Mesendoderm (in vitro differentiated cells): ENCODE measurements around the gene SSH2.

ENCODE experiments used
- DNase-seq: peaks from one replicate; pipeline ENCODE4 v3.0.0; 2013
- H2AK5ac ChIP-seq: 2 replicates; pipeline ENCODE4 v1.6.1; 2013; ENCODE audit warnings: low read length, inconsistent platforms
- H2BK120ac ChIP-seq: 2 replicates; pipeline ENCODE4 v1.6.1; 2013; ENCODE audit warnings: low read depth, mild to moderate bottlenecking, low read length, moderate library complexity, mixed read lengths
- H2BK15ac ChIP-seq: replicated peaks from 2 replicates; pipeline ENCODE4 v1.6.1; 2013; ENCODE audit warnings: low read depth, mild to moderate bottlenecking, moderate library complexity
- H2BK5ac ChIP-seq: 2 replicates; pipeline ENCODE4 v1.6.1; 2013; ENCODE audit warnings: low read length, inconsistent platforms
- H3K18ac ChIP-seq: 2 replicates; pipeline ENCODE4 v1.6.1; 2013; ENCODE audit warnings: mild to moderate bottlenecking, low read length, mixed read lengths
- H3K23ac ChIP-seq: one replicate; pipeline ENCODE4 v1.6.1; 2013; ENCODE audit warnings: low read length
- H3K27ac ChIP-seq: 2 replicates; pipeline ENCODE4 v1.5.1; 2013; ENCODE audit warnings: low read depth, mild to moderate bottlenecking, inconsistent platforms, low read length, moderate library complexity
- H3K27me3 ChIP-seq: 2 replicates; pipeline ENCODE4 v1.6.1; 2013; ENCODE audit warnings: low read length, control low read depth, mild to moderate bottlenecking, inconsistent platforms; ENCODE audit not compliant: insufficient read depth, poor library complexity
- H3K36me3 ChIP-seq: 2 replicates; pipeline ENCODE4 v1.6.1; 2013; ENCODE audit warnings: low read length, inconsistent platforms; ENCODE audit not compliant: control insufficient read depth, insufficient read depth
- H3K4ac ChIP-seq: one replicate; pipeline ENCODE4 v1.6.1; 2013; ENCODE audit warnings: low read depth, mild to moderate bottlenecking, low read length, moderate library complexity
- H3K4me1 ChIP-seq: 2 replicates; pipeline ENCODE4 v1.6.1; 2013; ENCODE audit warnings: low read depth, low read length, inconsistent platforms; ENCODE audit not compliant: control insufficient read depth
- H3K4me2 ChIP-seq: 2 replicates; pipeline ENCODE4 v1.6.1; 2013; ENCODE audit warnings: low read length
- H3K4me3 ChIP-seq: 2 replicates; pipeline ENCODE4 v1.5.1; 2013; ENCODE audit warnings: mild to moderate bottlenecking, low read length
- H3K56ac ChIP-seq: one replicate; pipeline ENCODE4 v1.6.1; 2013; ENCODE audit warnings: low read length
- H3K79me1 ChIP-seq: 2 replicates; pipeline ENCODE4 v1.6.1; 2013; ENCODE audit warnings: low read length, inconsistent platforms
- H3K79me2 ChIP-seq: 2 replicates; pipeline ENCODE4 v1.6.1; 2013; ENCODE audit warnings: mild to moderate bottlenecking, low read length; ENCODE audit not compliant: control insufficient read depth, insufficient read depth
- H3K9ac ChIP-seq: 2 replicates; pipeline ENCODE4 v1.6.1; 2013; ENCODE audit warnings: low read length, inconsistent platforms
- H4K5ac ChIP-seq: one replicate; pipeline ENCODE4 v1.6.1; 2013; ENCODE audit warnings: low read length
- H4K8ac ChIP-seq: one replicate; pipeline ENCODE4 v1.6.1; 2013; ENCODE audit warnings: low read depth, mild to moderate bottlenecking, control low read depth, low read length, moderate library complexity
- WGBS: extraction: QIAGEN DNeasy Blood & Tissue Kit; methylation state at CpG from one replicate; pipeline ENCODE4 v1.1.7; 2013; ENCODE audit warnings: low lambda C conversion rate, missing lambda C conversion rate; ENCODE audit not compliant: insufficient coverage; ENCODE audit errors: extremely low coverage; 5-methylcytosine and 5-hydroxymethylcytosine counted together

Gene SSH2

DNA sequence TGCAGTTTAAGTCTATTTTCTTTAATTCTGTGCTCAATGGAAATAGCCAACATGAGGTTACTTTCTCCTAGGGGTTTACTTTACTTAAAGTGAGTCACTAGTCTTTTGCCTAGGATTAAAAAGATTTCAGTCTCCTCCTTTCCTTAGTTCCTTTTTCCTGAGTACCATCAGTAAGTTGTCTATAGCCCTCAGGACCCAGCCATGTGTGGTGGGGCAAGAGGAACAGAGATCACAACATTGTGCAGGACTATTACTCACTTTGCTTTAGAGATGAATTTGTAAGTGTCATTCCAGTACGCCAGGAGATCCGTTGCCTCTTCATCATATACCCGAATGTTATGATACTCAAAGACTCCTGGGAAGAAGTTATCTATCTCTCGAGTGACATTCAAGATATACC lies 279.6 kb downstream of the SSH2 start:
- H3K23ac ChIP-seq = no peak overlapping the region
- no peaks in the 10 kb centered on the region for H3K79me2 ChIP-seq
- no peak overlapping the region for H3K56ac ChIP-seq
- H3K18ac ChIP-seq = no peak overlapping the region
- no peak overlapping the region for H3K4ac ChIP-seq
- no peak overlapping the region for H4K8ac ChIP-seq
- H3K79me1 ChIP-seq = no peaks in the 10 kb centered on the region
- H3K4me3 ChIP-seq = no peak overlapping the region
- no peak overlapping the region for H4K5ac ChIP-seq
- no peaks in the 10 kb centered on the region for H3K4me1 ChIP-seq
- H2AK5ac ChIP-seq = no peak overlapping the region
- H2BK120ac ChIP-seq = no peak overlapping the region
- no peaks in the 10 kb centered on the region for H3K36me3 ChIP-seq
- no peak overlapping the region for H3K4me2 ChIP-seq
- H3K27me3 ChIP-seq = no peaks in the 10 kb centered on the region
- no CpG with 5 or more reads among the region's 4 CpGs for WGBS
- no peak overlapping the region for H3K27ac ChIP-seq
- no peak for DNase-seq
- H2BK5ac ChIP-seq = no peak overlapping the region
- H2BK15ac ChIP-seq = no peak overlapping the region
- H3K9ac ChIP-seq = no peak overlapping the region

- no peak overlapping the region for H3K4ac ChIP-seq
- no peaks in the 10 kb centered on the region for H3K27me3 ChIP-seq
- H3K79me2 ChIP-seq = no peaks in the 10 kb centered on the region
- H4K8ac ChIP-seq = no peak overlapping the region
- no peaks in the 10 kb centered on the region for H3K4me1 ChIP-seq
- no peak overlapping the region for H3K18ac ChIP-seq
- H2BK5ac ChIP-seq = no peak overlapping the region
- no peak for DNase-seq
- H2BK15ac ChIP-seq = no peak overlapping the region
- H4K5ac ChIP-seq = no peak overlapping the region
- no peak overlapping the region for H3K27ac ChIP-seq
- H3K79me1 ChIP-seq = no peaks in the 10 kb centered on the region
- H3K36me3 ChIP-seq = no peaks in the 10 kb centered on the region
- no peak overlapping the region for H2AK5ac ChIP-seq
- no peak overlapping the region for H2BK120ac ChIP-seq
- H3K56ac ChIP-seq = no peak overlapping the region
- no CpG with 5 or more reads among the region's 5 CpGs for WGBS
- H3K4me2 ChIP-seq = no peak overlapping the region
- no peak overlapping the region for H3K9ac ChIP-seq
- no peak overlapping the region for H3K4me3 ChIP-seq
- H3K23ac ChIP-seq = no peak overlapping the region
These were observed 280.7 kb downstream of the SSH2 start for GRCh38 chr17:29649359-29649758.

- no peaks in the 10 kb centered on the region for H3K79me1 ChIP-seq
- no peaks in the 10 kb centered on the region for H3K27me3 ChIP-seq
- no peak overlapping the region for H3K9ac ChIP-seq
- no peak overlapping the region for H3K18ac ChIP-seq
- DNase-seq = no peak
- H2AK5ac ChIP-seq = no peak overlapping the region
- no peaks in the 10 kb centered on the region for H3K36me3 ChIP-seq
- H3K4me2 ChIP-seq = no peak overlapping the region
- no peak overlapping the region for H3K4me3 ChIP-seq
- no peak overlapping the region for H3K23ac ChIP-seq
- whole genome bisulfite sequencing = no CpG with 5 or more reads among the region's 5 CpGs
- H3K27ac ChIP-seq = no peak overlapping the region
- no peaks in the 10 kb centered on the region for H3K79me2 ChIP-seq
- H3K4ac ChIP-seq = no peak overlapping the region
- H3K4me1 ChIP-seq = no peaks in the 10 kb centered on the region
- H4K8ac ChIP-seq = no peak overlapping the region
- H2BK5ac ChIP-seq = no peak overlapping the region
- no peak overlapping the region for H4K5ac ChIP-seq
- H3K56ac ChIP-seq = no peak overlapping the region
- H2BK120ac ChIP-seq = no peak overlapping the region
- no peak overlapping the region for H2BK15ac ChIP-seq
These were observed 282.0 kb downstream of the SSH2 start for GRCh38 chr17:29648005-29648404.

- Histone ChIP-seq H2AK5ac (no peak overlapping the region), H3K4me3 (no peak overlapping the region), H2BK15ac (no peak overlapping the region), H3K79me1 (no peaks in the 10 kb centered on the region), H3K23ac (no peak overlapping the region), H3K79me2 (no peaks in the 10 kb centered on the region), H3K27me3 (no peaks in the 10 kb centered on the region), H3K36me3 (no peaks in the 10 kb centered on the region), H2BK5ac (no peak overlapping the region), H3K9ac (no peak overlapping the region), H3K4ac (no peak overlapping the region), H3K4me1 (no peaks in the 10 kb centered on the region), H3K18ac (no peak overlapping the region), H2BK120ac (no peak overlapping the region), H4K5ac (no peak overlapping the region), H3K4me2 (no peak overlapping the region), H3K56ac (no peak overlapping the region), H4K8ac (no peak overlapping the region), H3K27ac (no peak overlapping the region)
- no peak for DNase-seq
- no CpG with 5 or more reads among the region's 5 CpGs for WGBS
These were observed 284.4 kb downstream of the SSH2 start for GRCh38 chr17:29645515-29646051.

- H3K18ac ChIP-seq = no peak overlapping the region
- no peak overlapping the region for H4K5ac ChIP-seq
- H4K8ac ChIP-seq = no peak overlapping the region
- H2BK120ac ChIP-seq = no peak overlapping the region
- H3K27ac ChIP-seq = no peak overlapping the region
- WGBS = no CpG with 5 or more reads among the region's 1 CpG
- H3K23ac ChIP-seq = no peak overlapping the region
- no peak overlapping the region for H3K4ac ChIP-seq
- no peak overlapping the region for H2BK5ac ChIP-seq
- no peak overlapping the region for H2BK15ac ChIP-seq
- no peak for DNase-seq
- no peaks in the 10 kb centered on the region for H3K4me1 ChIP-seq
- H3K79me2 ChIP-seq = no peaks in the 10 kb centered on the region
- no peak overlapping the region for H3K4me3 ChIP-seq
- no peak overlapping the region for H2AK5ac ChIP-seq
- no peaks in the 10 kb centered on the region for H3K79me1 ChIP-seq
- no peak overlapping the region for H3K56ac ChIP-seq
- H3K27me3 ChIP-seq = no peaks in the 10 kb centered on the region
- no peak overlapping the region for H3K9ac ChIP-seq
- H3K4me2 ChIP-seq = no peak overlapping the region
- no peaks in the 10 kb centered on the region for H3K36me3 ChIP-seq
These were observed 286.2 kb downstream of the SSH2 start for GRCh38 chr17:29643817-29644160.

- no peaks in the 10 kb centered on the region for H3K27me3 ChIP-seq
- no peak for DNase-seq
- H3K36me3 ChIP-seq = no peaks in the 10 kb centered on the region
- no peak overlapping the region for H2BK15ac ChIP-seq
- no peak overlapping the region for H3K56ac ChIP-seq
- no peak overlapping the region for H3K9ac ChIP-seq
- no CpG with 5 or more reads among the region's 2 CpGs for WGBS
- H2AK5ac ChIP-seq = no peak overlapping the region
- H3K23ac ChIP-seq = no peak overlapping the region
- H3K18ac ChIP-seq = no peak overlapping the region
- no peak overlapping the region for H4K5ac ChIP-seq
- no peak overlapping the region for H3K4me2 ChIP-seq
- no peaks in the 10 kb centered on the region for H3K79me2 ChIP-seq
- no peaks in the 10 kb centered on the region for H3K4me1 ChIP-seq
- H3K79me1 ChIP-seq = no peaks in the 10 kb centered on the region
- H4K8ac ChIP-seq = no peak overlapping the region
- no peak overlapping the region for H3K4ac ChIP-seq
- no peak overlapping the region for H3K27ac ChIP-seq
- H3K4me3 ChIP-seq = no peak overlapping the region
- no peak overlapping the region for H2BK120ac ChIP-seq
- no peak overlapping the region for H2BK5ac ChIP-seq
These were observed 287.8 kb downstream of the SSH2 start for GRCh38 chr17:29642171-29642611.
